Urinary bladder (tissue), 4 donors: ENCODE results near the gene SCNM1. TPM values are rescaled to one million over a fixed set of nuclear protein-coding genes. Genes with fewer than 3 reads are reported as not detected.

Source experiments
- DNase-seq: peaks from one replicate; pipeline ENCODE4 v3.0.0-alpha.2; 2015; ENCODE audit errors: extremely low spot score
- H3K27ac ChIP-seq: one replicate; pipeline ENCODE4 v1.5.1; 2013; ENCODE audit warnings: low read depth, mild to moderate bottlenecking, moderate library complexity
- H3K36me3 ChIP-seq: one replicate; pipeline ENCODE4 v1.6.1; 2013; ENCODE audit warnings: mild to moderate bottlenecking, moderate library complexity; ENCODE audit not compliant: insufficient read depth
- H3K4me1 ChIP-seq: one replicate; pipeline ENCODE4 v1.6.1; 2013; ENCODE audit warnings: mild to moderate bottlenecking, moderate library complexity; ENCODE audit not compliant: insufficient read depth
- H3K4me3 ChIP-seq: one replicate; pipeline ENCODE4 v1.5.1; 2013; ENCODE audit warnings: low read depth, low read length
- WGBS: extraction: QIAGEN DNeasy Blood & Tissue Kit; methylation state at CpG from one replicate; pipeline ENCODE4 v1.1.7; 2013; 5-methylcytosine and 5-hydroxymethylcytosine counted together
- polyA plus RNA-seq: library from polyadenylated mRNA; stranded (reverse); fragments of 200-250 nt; gene quantifications from one replicate; pipeline ENCODE4 v1.2.3, GENCODE V29; 2013
- total RNA-seq: library from RNA; depleted of rRNA; stranded (reverse); fragments of >200 nt; gene quantifications from one replicate; pipeline ENCODE4 v1.2.3, GENCODE V29; 2014
- donor health status: healthy with polysubstance abuse.
- donor health status: healthy.

The SCNM1 gene
- total and polyA plus RNA-seq, 2 donors: 22.4 to 49.5 TPM

DNA sequence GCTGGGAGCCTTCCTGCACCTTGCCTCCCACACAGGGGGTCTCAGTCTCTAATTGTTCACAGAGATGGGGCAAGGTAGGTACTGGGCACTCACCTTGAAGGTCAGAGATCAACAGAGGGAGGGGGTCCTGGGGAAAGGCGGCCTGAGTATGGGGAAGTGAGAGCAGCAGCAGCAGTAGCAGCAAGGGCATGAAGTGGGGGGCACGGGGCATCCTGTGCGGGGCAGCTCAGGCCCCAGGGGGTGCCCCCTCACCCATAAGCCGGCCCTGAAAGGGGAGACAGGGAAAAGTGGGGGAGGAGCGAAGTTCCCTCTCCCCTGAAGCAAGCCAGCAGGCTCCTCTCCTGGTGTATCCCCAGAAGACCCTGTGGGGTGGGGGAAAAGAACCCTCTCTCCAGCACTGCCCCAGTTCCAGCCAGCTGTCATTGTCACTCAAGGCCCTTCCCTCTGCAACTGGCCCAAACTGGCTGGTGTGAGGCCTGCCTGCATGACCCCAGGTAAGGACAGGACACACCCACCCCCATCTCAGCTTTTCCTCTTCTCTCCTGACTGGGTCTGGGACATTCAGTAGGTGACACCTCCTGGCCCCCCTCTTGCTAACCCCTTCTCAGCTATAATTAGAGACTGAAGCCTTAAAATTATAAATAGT, 23.4 kb upstream of the SCNM1 start:
- DNase-seq: no peak
- 84% methylated on average over 5 of the region's 5 CpGs for WGBS
- H3K36me3 ChIP-seq: peaks cover 3% of the 10 kb centered on the region
- H3K4me1 ChIP-seq: no peaks in the 10 kb centered on the region
- H3K4me3 ChIP-seq: no peak overlapping the region
- H3K27ac ChIP-seq: no peak overlapping the region

DNA sequence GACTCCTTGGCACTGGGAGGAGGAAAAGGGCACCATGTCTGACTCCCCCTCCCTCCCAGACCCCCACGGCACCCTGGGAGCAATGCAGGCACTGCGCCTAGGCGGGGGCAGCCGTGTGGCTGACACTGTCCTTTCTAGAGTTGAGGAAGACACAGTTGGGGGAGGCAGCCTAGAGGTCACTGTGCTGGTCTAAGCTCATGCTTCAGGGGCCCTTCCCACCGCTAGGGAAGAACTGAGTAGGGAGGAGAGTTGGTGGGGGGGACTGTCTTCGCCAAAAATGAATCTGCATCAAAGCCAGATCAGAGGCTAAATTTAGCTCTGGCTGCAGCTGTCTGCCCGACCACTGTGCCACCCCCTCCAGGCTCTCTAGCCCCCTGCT, 22.9 kb upstream of the SCNM1 start:
- Histone ChIP-seq H3K27ac (no peak overlapping the region), H3K4me3 (no peak overlapping the region), H3K36me3 (peaks cover 3% of the 10 kb centered on the region), H3K4me1 (no peaks in the 10 kb centered on the region)
- DNase-seq: no peak
- 56% methylated on average over 7 of the region's 7 CpGs for WGBS

DNA sequence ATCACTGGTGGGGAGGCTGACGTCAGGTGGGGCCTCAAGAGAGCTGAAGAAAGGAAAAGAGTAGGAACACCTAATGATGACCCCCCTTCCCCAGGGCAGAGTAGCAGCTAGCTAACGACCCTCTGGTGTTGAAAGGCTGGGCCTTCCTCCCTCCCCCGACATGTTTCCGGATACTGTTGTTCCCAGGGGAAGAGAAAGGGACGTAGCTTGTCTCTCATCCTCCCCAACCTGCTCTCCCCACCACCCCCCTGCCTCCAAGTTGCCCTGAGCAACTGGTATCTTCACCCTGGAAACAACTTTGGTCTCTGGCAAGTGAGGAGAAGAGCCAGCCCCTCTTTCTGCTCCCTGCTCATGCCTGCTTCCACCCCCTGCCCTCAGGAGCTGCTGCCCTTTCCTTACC, 22.0 kb upstream of the SCNM1 start:
- Histone ChIP-seq H3K4me3 (no peak overlapping the region), H3K36me3 (peaks cover 3% of the 10 kb centered on the region), H3K4me1 (no peaks in the 10 kb centered on the region), H3K27ac (no peak overlapping the region)
- WGBS: 55% methylated on average over 5 of the region's 5 CpGs
- no peak for DNase-seq

DNA sequence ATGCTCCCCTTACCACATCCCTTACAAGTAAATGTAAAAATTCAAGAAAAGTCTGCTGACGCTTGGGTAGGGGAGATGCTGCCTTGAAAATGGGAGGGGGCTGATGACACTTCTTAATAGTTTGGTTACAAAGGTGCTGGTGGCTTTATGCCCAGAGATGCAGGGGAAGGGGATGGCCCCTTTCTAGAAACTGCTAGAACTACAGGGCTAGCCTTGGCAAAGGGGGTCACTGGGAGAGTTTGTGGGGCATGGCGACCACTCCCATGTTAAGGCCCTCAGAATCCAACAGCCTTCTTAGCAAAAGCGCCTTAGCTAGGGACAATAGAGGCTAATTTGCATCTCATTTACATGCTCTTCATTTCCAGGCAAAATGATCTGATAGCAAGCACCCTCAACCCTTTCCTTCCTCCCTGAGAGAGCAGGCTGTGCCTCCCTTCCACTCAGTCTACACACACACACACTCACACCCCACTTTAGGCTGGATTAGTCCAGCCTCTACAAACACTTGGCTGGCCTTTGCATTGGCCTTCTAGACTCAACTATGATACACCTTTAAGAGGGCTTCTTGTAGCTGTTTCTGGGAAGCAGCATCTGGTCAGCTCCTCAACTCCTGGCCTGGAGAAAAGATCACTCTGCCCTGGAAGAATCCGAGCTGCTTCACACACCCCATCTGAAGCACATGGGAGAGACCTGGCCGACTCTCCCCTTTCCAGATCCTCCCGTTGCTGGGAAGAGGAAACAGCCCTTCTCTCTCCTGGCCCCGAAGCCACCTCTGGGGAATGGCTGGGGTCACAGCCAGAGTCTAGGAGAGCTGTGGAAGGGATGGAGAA, 21.3 kb upstream of the SCNM1 start:
- Histone ChIP-seq H3K4me3 (no peak overlapping the region), H3K27ac (no peak overlapping the region), H3K4me1 (no peaks in the 10 kb centered on the region), H3K36me3 (peaks cover 3% of the 10 kb centered on the region)
- 50% methylated on average over 7 of the region's 7 CpGs for WGBS
- DNase-seq: no peak

DNA sequence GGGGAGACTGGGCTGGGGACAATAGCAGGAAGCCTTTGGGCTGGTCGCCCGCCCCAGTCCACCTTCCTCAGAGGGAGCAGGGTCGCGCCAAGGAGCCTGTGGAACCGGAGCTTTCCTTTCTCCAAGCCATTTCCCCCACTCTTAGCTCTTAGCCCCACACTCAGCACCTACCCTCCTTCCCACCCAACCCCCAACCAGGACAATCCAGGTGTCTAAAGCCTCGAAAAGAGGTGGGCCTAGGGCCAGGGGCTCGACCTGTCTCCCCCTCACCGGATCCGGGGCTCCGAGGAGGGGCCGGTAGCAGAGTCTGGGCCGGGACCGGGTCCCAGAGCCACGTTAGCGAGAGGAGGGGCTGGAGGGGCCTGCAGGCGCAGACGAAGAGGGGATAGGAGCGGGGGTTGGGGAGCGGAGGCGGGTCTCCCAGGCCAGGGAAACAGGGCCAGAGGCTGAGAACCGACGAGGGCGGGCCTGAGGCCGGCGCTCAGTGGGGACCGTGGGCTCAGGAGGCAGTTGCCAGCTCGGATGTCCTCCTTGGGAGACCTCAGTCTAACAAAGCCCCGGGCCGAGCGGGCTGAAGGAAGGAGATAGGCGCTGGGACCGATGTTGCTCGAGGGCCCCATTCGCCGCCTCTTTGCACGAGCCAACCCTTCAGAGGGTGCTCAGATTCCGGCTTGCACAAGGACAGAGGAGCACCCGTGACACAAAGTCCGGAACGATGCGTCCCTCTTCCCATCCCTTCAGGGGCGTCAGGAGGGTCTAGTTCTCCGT, 20.5 kb upstream of the SCNM1 start:
- H3K27ac ChIP-seq: no peak overlapping the region
- 10% methylated on average over 43 of the region's 43 CpGs for WGBS
- no peak for DNase-seq
- no peaks in the 10 kb centered on the region for H3K4me1 ChIP-seq
- H3K4me3 ChIP-seq: peak overlapping the region; percentile 68
- H3K36me3 ChIP-seq: peaks cover 3% of the 10 kb centered on the region

DNA sequence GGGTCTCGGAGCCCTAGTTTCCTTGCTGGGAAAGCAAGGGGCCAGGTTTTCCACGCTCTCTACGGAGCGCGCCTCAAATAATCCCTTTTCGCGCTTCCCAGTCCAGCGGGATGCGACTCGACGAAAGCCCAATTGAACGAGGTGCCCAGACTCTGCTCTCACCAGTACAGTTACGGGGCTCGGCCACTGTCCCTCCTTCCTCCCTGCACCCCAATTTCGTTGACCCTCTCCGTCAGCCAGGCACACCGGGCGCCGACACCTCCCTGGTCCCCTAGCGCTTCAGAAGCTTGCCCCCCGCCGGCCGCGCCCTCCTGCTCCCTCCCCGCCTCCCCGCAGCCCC, 19.9 kb upstream of the SCNM1 start:
- Histone ChIP-seq H3K4me3 (peak overlapping the region; percentile 68), H3K4me1 (no peaks in the 10 kb centered on the region), H3K36me3 (peaks cover 3% of the 10 kb centered on the region), H3K27ac (no peak overlapping the region)
- under 1% methylated on average over 26 of the region's 26 CpGs for WGBS
- no peak for DNase-seq

- Histone ChIP-seq H3K27ac (peak within 1 kb of the TSS; percentile 45), H3K4me3 (peak within 1 kb of the TSS; percentile 68), H3K36me3 (peaks cover 3% of the 10 kb centered on the region), H3K4me1 (no peaks in the 10 kb centered on the region)
- peak; percentile 76 for DNase-seq
- WGBS: under 1% methylated on average over 61 of the region's 61 CpGs
These were observed 19.4 kb upstream of the SCNM1 start, which contains the start of gene SEMA6C for GRCh38 chr1:151146412-151147131. Gene SEMA6C, minus strand, starts transcription at chr1:151146631. Its CDS starts 4,010 bp downstream, at chr1:151142621.

DNA sequence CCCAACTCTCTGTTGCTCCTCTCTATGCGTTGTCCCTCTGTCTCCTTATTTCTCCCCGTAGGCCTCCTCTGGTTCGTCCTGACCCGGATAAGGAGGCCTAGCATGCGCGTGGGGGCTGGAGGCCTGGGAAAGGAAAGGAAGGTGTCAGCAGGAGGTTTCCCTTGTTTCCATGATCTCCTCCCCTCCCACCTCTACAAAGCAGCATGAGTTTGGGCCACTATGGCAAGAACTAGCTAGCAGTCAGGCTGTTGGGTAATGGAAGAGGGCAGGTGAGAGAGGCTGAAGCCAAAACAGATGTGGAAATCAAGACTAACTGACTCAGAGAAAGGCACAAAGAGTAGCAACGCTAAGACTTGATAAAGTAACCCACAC, 18.8 kb upstream of the SCNM1 start:
- Histone ChIP-seq H3K27ac (peak overlapping the region; percentile 45), H3K4me1 (no peaks in the 10 kb centered on the region), H3K4me3 (peak overlapping the region; percentile 68), H3K36me3 (peaks cover 3% of the 10 kb centered on the region)
- no peak for DNase-seq
- 16% methylated on average over 7 of the region's 7 CpGs for WGBS

- Histone ChIP-seq H3K27ac (no peak overlapping the region), H3K36me3 (no peaks in the 10 kb centered on the region), H3K4me1 (no peaks in the 10 kb centered on the region), H3K4me3 (no peak overlapping the region)
- WGBS: 96% methylated on average over 2 of the region's 2 CpGs
- no peak for DNase-seq
These were observed 18.3 kb upstream of the SCNM1 start for GRCh38 chr1:151147665-151148064.

DNA sequence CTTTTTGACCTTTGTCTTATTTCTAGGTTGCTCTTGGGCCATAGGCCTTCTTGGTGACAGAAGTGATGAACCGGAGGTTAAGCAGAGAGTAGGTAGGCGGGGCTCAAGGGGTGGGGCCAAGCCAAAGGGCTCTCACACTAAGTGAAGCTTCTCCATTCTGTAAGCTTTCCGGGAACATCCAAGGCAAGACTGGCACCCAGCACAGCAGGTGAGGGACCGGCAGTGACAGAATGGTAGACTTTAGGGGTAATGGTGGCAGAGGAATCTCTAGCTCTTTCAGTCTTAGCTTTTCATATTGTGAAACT, 9.5 kb upstream of the SCNM1 start, which contains the start of gene TNFAIP8L2:
TNFAIP8L2 (plus strand) TSS at position 135 of the 305 bp plus-strand sequence. CDS start 2,049 bp downstream, outside the sequence.
- Histone ChIP-seq H3K27ac (no peak within 1 kb of the TSS), H3K36me3 (no peaks in the 10 kb centered on the region), H3K4me3 (peak within 1 kb of the TSS; percentile 12), H3K4me1 (no peaks in the 10 kb centered on the region)
- no peak for DNase-seq
- WGBS: 68% methylated on average over 4 of the region's 4 CpGs

DNA sequence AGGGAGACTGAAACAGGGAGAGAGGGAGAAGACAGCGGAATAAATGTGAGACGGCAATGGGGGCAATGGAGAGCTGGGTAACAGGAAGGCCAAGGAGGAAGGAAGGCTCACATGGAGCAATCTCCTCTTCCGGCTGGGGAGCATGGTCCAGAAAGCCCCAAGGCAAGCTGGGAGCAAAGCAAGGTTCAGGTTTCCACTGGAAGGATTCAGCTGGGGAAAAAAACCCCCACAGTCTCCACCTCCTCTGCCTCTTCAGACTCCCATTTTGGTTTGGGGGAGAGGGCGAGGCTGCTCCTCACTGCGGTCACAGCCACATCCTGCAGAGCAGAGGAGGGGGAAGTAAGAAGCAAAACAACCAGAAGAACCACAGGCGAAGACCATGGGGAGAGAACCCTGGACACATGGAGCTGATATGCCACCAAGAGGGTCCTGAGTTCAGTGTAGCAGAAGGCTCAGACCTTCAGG, 8.8 kb upstream of the SCNM1 start:
- DNase-seq: no peak
- peak overlapping the region; percentile 12 for H3K4me3 ChIP-seq
- no peak overlapping the region for H3K27ac ChIP-seq
- no peaks in the 10 kb centered on the region for H3K36me3 ChIP-seq
- H3K4me1 ChIP-seq: no peaks in the 10 kb centered on the region
- 82% methylated on average over 6 of the region's 6 CpGs for WGBS

DNA sequence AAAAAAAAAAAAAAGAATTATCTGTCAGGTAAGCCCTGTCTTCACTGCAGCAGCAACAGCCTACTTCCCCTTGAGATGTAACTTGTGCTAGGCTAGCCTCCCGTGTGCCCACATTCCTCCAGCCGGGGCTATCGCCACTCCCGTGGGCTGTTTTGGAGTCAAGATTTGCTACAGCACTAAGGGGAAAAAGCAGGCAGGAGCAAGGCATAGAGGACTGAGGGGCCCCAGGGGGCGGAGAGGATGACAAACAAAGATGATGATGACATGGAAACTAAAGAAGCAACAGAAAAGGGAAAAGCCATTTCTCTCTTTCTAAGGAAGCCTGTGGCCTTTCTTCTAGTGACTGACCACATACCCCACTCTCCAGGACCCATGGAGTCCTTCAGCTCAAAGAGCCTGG, 7.6 kb upstream of the SCNM1 start:
- no peak for DNase-seq

DNA sequence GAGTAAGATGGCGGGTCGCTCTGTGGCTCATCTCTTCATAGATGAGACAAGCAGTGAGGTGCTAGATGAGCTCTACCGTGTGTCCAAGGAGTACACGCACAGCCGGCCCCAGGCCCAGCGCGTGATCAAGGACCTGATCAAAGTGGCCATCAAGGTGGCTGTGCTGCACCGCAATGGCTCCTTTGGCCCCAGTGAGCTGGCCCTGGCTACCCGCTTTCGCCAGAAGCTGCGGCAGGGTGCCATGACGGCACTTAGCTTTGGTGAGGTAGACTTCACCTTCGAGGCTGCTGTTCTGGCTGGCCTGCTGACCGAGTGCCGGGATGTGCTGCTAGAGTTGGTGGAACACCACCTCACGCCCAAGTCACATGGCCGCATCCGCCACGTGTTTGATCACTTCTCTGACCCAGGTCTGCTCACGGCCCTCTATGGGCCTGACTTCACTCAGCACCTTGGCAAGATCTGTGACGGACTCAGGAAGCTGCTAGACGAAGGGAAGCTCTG, 7.1 kb upstream of the SCNM1 start:
- Histone ChIP-seq H3K4me3 (no peak overlapping the region), H3K4me1 (no peaks in the 10 kb centered on the region), H3K36me3 (no peaks in the 10 kb centered on the region), H3K27ac (no peak overlapping the region)
- 85% methylated on average over 22 of the region's 22 CpGs for WGBS
- no peak for DNase-seq

More for the DNA sequence above, 7.6 kb upstream of the SCNM1 start:
- no peaks in the 10 kb centered on the region for H3K36me3 ChIP-seq
- H3K27ac ChIP-seq: no peak overlapping the region
- no peaks in the 10 kb centered on the region for H3K4me1 ChIP-seq
- H3K4me3 ChIP-seq: no peak overlapping the region
- WGBS: 76% methylated on average over 5 of the region's 5 CpGs
